HK-2 (cell line): Measurements from ENCODE around the gene BTBD9.
"Not testable (repeated sequence)": the region's sequence is repeated elsewhere in the genome, so short reads cannot be mapped to it uniquely, and the experiment has no call there.

Source experiments
- DNase-seq: peaks from one replicate; pipeline ENCODE4 v3.0.0-alpha.2; 2018; ENCODE audit not compliant: unreplicated experiment

The BTBD9 gene

GRCh38 chr6:38649744-38650143 lies 10.0 kb upstream of the BTBD9 start:
- DNase-seq = no peak

GRCh38 chr6:38648629-38649028 lies 8.9 kb upstream of the BTBD9 start:
- no peak for DNase-seq

GRCh38 chr6:38646166-38646878 lies 6.6 kb upstream of the BTBD9 start:
- DNase-seq = no peak

GRCh38 chr6:38644951-38645350 lies 5.2 kb upstream of the BTBD9 start:
- no peak for DNase-seq

- DNase-seq = no peak
Measured at GRCh38 chr6:38640216-38640909, 634 bp upstream of the BTBD9 start.

- peak; percentile 43 for DNase-seq
Measured at GRCh38 chr6:38638941-38639497, 710 bp downstream of the BTBD9 start.

GRCh38 chr6:38637756-38638155 lies 2.0 kb downstream of the BTBD9 start:
- DNase-seq = no peak

- DNase-seq = no peak
Measured at GRCh38 chr6:38636027-38636426, 3.7 kb downstream of the BTBD9 start.

- DNase-seq = no peak
Measured at GRCh38 chr6:38634518-38634917, 5.2 kb downstream of the BTBD9 start.

- DNase-seq = no peak
Measured at GRCh38 chr6:38632490-38632889, 7.2 kb downstream of the BTBD9 start.

- no peak for DNase-seq
Measured at GRCh38 chr6:38631186-38631783, 8.4 kb downstream of the BTBD9 start.

GRCh38 chr6:38625217-38625616 lies 14.5 kb downstream of the BTBD9 start:
- no peak for DNase-seq

- not testable (repeated sequence) for DNase-seq
Measured at GRCh38 chr6:38619342-38619741, 20.4 kb downstream of the BTBD9 start.

GRCh38 chr6:38618301-38618700 lies 21.4 kb downstream of the BTBD9 start:
- DNase-seq = not testable (repeated sequence)

GRCh38 chr6:38617856-38618255 lies 21.9 kb downstream of the BTBD9 start:
- no peak for DNase-seq

GRCh38 chr6:38612143-38612965 lies 27.4 kb downstream of the BTBD9 start:
- no peak for DNase-seq

GRCh38 chr6:38610050-38610625 lies 29.6 kb downstream of the BTBD9 start:
- no peak for DNase-seq

GRCh38 chr6:38604700-38605099 lies 35.0 kb downstream of the BTBD9 start:
- peak; percentile 7 for DNase-seq

- no peak for DNase-seq
Measured at GRCh38 chr6:38603966-38604365, 35.8 kb downstream of the BTBD9 start.

GRCh38 chr6:38603496-38603895 lies 36.2 kb downstream of the BTBD9 start:
- DNase-seq = no peak

- no peak for DNase-seq
Measured at GRCh38 chr6:38599966-38600550, 39.7 kb downstream of the BTBD9 start.
